HEK293 (cell line): Measurements from ENCODE around the gene TTLL11.

Source experiments
- CTCF ChIA-PET: fragments of 350-600 bp; formaldehyde crosslinking; extraction: SDS; loops from one replicate; lab custom pipeline; 2021; ENCODE audit warnings: antibody characterized with exemption; lab: Yijun Ruan, JAX
- POLR2A ChIA-PET: fragments of 300-600 bp; formaldehyde crosslinking; extraction: SDS; loops from one replicate; lab custom pipeline; 2020; ENCODE audit warnings: antibody characterized with exemption, inconsistent platforms; lab: Yijun Ruan, JAX
- H3K27ac ChIP-seq: fragments of 200-500 bp; sonication (Bioruptor generic); 2 replicates; pipeline ENCODE4 v1.5.1; 2014; ENCODE audit warnings: low read depth, low read length, control low read depth, inconsistent platforms; ENCODE audit errors: extremely low read depth
- H3K36me3 ChIP-seq, 2 experiments: fragments of 200-500 bp in 1 of 2; sonication (Bioruptor generic) in 1 of 2; 1 replicate in 1 of 2; 2 replicates in 1 of 2; pipeline ENCODE4 v1.5.1; 2014 to 2017; ENCODE audit warnings: inconsistent platforms in 2 of 2, low read length in 2 of 2; ENCODE audit not compliant: control insufficient read depth in 2 of 2, insufficient read depth in 1 of 2
- H3K4me1 ChIP-seq: fragments of 200-500 bp; sonication (Bioruptor generic); 2 replicates; pipeline ENCODE4 v1.5.1; 2014; ENCODE audit warnings: mild to moderate bottlenecking, low read length, inconsistent platforms; ENCODE audit not compliant: control insufficient read depth, insufficient read depth
- H3K4me3 ChIP-seq: 2 replicates; pipeline ENCODE4 v1.5.1; 2011; ENCODE audit warnings: low read depth, mild to moderate bottlenecking, control low read depth, low read length, moderate library complexity
- H3K9me3 ChIP-seq: fragments of 200-500 bp; sonication (Bioruptor generic); 2 replicates; pipeline ENCODE4 v1.5.1; 2014; ENCODE audit warnings: low read depth, low read length, inconsistent platforms; ENCODE audit not compliant: control insufficient read depth, insufficient read depth
- BCL11A ChIP-seq: fragments of 450-650 bp; formaldehyde crosslinking; IDR thresholded peaks from 2 replicates; pipeline ENCODE4 v1.5.1; 2016; ENCODE audit warnings: low read depth, missing biosample characterization, missing genetic modification characterization
- GFI1B ChIP-seq: fragments of 450-650 bp; formaldehyde crosslinking; IDR thresholded peaks from 2 replicates; pipeline ENCODE4 v1.5.1; 2016; ENCODE audit warnings: missing biosample characterization, missing genetic modification characterization
- GLI4 ChIP-seq: fragments of 450-650 bp; formaldehyde crosslinking; IDR thresholded peaks from 2 replicates; pipeline ENCODE4 v1.5.1; 2016; ENCODE audit warnings: missing biosample characterization, missing genetic modification characterization
- KLF1 ChIP-seq: fragments of 450-650 bp; formaldehyde crosslinking; IDR thresholded peaks from 2 replicates; pipeline ENCODE4 v1.5.1; 2016; ENCODE audit warnings: missing biosample characterization, missing genetic modification characterization
- KLF7 ChIP-seq: fragments of 450-650 bp; formaldehyde crosslinking; IDR thresholded peaks from 2 replicates; pipeline ENCODE4 v1.5.1; 2016; ENCODE audit warnings: missing biosample characterization, missing genetic modification characterization, borderline replicate concordance
- OVOL3 ChIP-seq: fragments of 450-650 bp; formaldehyde crosslinking; IDR thresholded peaks from 2 replicates; pipeline ENCODE4 v1.5.1; 2016; ENCODE audit warnings: missing biosample characterization, missing genetic modification characterization
- SETDB1 ChIP-seq: IDR thresholded peaks from one replicate; pipeline ENCODE4 v1.6.1; 2017; ENCODE audit warnings: mild to moderate bottlenecking, low read length, moderate library complexity, mixed read lengths; ENCODE audit not compliant: insufficient read length
- WT1 ChIP-seq: fragments of 450-650 bp; formaldehyde crosslinking; IDR thresholded peaks from 2 replicates; pipeline ENCODE4 v1.5.1; 2016; ENCODE audit warnings: missing biosample characterization, missing genetic modification characterization
- ZBTB7A ChIP-seq: fragments of 450-650 bp; formaldehyde crosslinking; IDR thresholded peaks from 2 replicates; pipeline ENCODE4 v1.5.1; 2016; ENCODE audit warnings: low read depth, missing biosample characterization, missing genetic modification characterization
- ZNF157 ChIP-seq: fragments of 450-650 bp; formaldehyde crosslinking; IDR thresholded peaks from 2 replicates; pipeline ENCODE4 v1.5.1; 2016; ENCODE audit warnings: missing biosample characterization, missing genetic modification characterization
- ZNF202 ChIP-seq: fragments of 450-650 bp; formaldehyde crosslinking; IDR thresholded peaks from 2 replicates; pipeline ENCODE4 v1.5.1; 2016; ENCODE audit warnings: missing biosample characterization, missing genetic modification characterization, borderline replicate concordance
- ZNF311 ChIP-seq: fragments of 450-650 bp; formaldehyde crosslinking; IDR thresholded peaks from 2 replicates; pipeline ENCODE4 v1.5.1; 2017; ENCODE audit warnings: missing biosample characterization, missing genetic modification characterization, borderline replicate concordance
- ZNF560 ChIP-seq: fragments of 450-650 bp; formaldehyde crosslinking; IDR thresholded peaks from 2 replicates; pipeline ENCODE4 v1.5.1; 2017; ENCODE audit warnings: missing biosample characterization, missing genetic modification characterization, borderline replicate concordance
- ZNF600 ChIP-seq: fragments of 450-650 bp; formaldehyde crosslinking; IDR thresholded peaks from 2 replicates; pipeline ENCODE4 v1.5.1; 2016; ENCODE audit warnings: missing biosample characterization, missing genetic modification characterization
- ZNF654 ChIP-seq: fragments of 450-650 bp; formaldehyde crosslinking; IDR thresholded peaks from 2 replicates; pipeline ENCODE4 v1.5.1; 2016; ENCODE audit warnings: low read depth, missing biosample characterization, missing genetic modification characterization
- ZNF76 ChIP-seq: fragments of 450-650 bp; formaldehyde crosslinking; IDR thresholded peaks from 2 replicates; pipeline ENCODE4; 2016; ENCODE audit warnings: low read depth, missing biosample characterization, missing genetic modification characterization, borderline replicate concordance
- ZNF792 ChIP-seq: fragments of 450-650 bp; formaldehyde crosslinking; IDR thresholded peaks from 2 replicates; pipeline ENCODE4 v1.5.1; 2016; ENCODE audit warnings: missing biosample characterization, missing genetic modification characterization
- ZSCAN30 ChIP-seq: fragments of 450-650 bp; IDR thresholded peaks from 2 replicates; pipeline ENCODE4 v1.5.1; 2018; ENCODE audit warnings: missing biosample characterization, mild to moderate bottlenecking, missing genetic modification characterization, moderate library complexity
- TF ChIP-seq, protein P1 (sequence below): fragments of 450-650 bp; formaldehyde crosslinking; IDR thresholded peaks from 2 replicates; pipeline ENCODE4 v1.5.1; 2016; ENCODE audit warnings: missing biosample characterization, missing genetic modification characterization
- TF ChIP-seq, protein P2 (sequence below): sonication (generic); formaldehyde crosslinking; IDR thresholded peaks from 2 replicates; pipeline ENCODE4 v1.8.1; 2022; ENCODE audit warnings: mild to moderate bottlenecking, moderate library complexity, missing genetic modification reagents
- TF ChIP-seq, protein P3 (sequence below): fragments of 450-650 bp; formaldehyde crosslinking; IDR thresholded peaks from 2 replicates; pipeline ENCODE4 v1.5.1; 2016; ENCODE audit warnings: missing biosample characterization, missing genetic modification characterization
- TF ChIP-seq, protein P4 (sequence below): fragments of 450-650 bp; formaldehyde crosslinking; IDR thresholded peaks from 2 replicates; pipeline ENCODE4 v1.5.1; 2016; ENCODE audit warnings: missing biosample characterization, missing genetic modification characterization
- TF ChIP-seq, protein P5 (sequence below): fragments of 450-650 bp; formaldehyde crosslinking; IDR thresholded peaks from 2 replicates; pipeline ENCODE4 v1.5.1; 2017; ENCODE audit warnings: missing biosample characterization, missing genetic modification characterization
- TF ChIP-seq, protein P6 (sequence below): fragments of 450-650 bp; formaldehyde crosslinking; IDR thresholded peaks from 2 replicates; pipeline ENCODE4 v1.5.1; 2016; ENCODE audit warnings: missing biosample characterization, missing genetic modification characterization

The TTLL11 gene

DNA sequence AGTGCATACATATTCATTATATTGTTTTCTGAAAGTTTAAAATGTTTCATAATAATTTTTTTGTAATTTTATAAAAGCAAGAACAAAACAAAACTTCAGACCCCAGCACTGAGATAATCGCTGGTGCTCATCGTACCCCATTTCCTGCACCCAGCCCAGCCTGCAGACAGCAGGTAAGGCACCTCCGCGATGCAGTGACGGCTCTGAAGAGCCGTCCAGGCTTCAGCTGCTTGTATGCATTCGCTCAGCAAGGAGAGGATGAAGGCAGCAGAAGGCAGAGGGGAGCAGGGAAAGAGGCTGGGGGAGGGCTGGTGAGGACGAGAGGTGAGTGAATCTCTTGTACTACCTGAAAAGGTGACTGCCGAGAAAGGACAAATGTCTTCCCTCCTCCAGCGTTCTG, 153.5 kb downstream of the TTLL11 start:
- H3K4me1 ChIP-seq = no peaks in the 10 kb centered on the region
- ChIA-PET CTCF (interaction anchor here (1.1 kb wide), 1 partner anchor 9 kb away, joined by 3 read pairs; no protein-coding TSS in a partner anchor), POLR2A (no interaction called here)
- no peak overlapping the region for H3K4me3 ChIP-seq
- no peaks in the 10 kb centered on the region for H3K9me3 ChIP-seq
- TF ChIP-seq ZNF157 (no peak), KLF7 (no peak), GFI1B (tag by site-specific recombination) (no peak), BCL11A (tag by site-specific recombination) (no peak), ZNF202 (no peak), OVOL3 (no peak)
- TF ChIP-seq, protein P1, sequence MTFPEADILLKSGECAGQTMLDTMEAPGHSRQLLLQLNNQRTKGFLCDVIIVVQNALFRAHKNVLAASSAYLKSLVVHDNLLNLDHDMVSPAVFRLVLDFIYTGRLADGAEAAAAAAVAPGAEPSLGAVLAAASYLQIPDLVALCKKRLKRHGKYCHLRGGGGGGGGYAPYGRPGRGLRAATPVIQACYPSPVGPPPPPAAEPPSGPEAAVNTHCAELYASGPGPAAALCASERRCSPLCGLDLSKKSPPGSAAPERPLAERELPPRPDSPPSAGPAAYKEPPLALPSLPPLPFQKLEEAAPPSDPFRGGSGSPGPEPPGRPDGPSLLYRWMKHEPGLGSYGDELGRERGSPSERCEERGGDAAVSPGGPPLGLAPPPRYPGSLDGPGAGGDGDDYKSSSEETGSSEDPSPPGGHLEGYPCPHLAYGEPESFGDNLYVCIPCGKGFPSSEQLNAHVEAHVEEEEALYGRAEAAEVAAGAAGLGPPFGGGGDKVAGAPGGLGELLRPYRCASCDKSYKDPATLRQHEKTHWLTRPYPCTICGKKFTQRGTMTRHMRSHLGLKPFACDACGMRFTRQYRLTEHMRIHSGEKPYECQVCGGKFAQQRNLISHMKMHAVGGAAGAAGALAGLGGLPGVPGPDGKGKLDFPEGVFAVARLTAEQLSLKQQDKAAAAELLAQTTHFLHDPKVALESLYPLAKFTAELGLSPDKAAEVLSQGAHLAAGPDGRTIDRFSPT (tag by site-specific recombination) = no peak
- TF ChIP-seq, protein P2, sequence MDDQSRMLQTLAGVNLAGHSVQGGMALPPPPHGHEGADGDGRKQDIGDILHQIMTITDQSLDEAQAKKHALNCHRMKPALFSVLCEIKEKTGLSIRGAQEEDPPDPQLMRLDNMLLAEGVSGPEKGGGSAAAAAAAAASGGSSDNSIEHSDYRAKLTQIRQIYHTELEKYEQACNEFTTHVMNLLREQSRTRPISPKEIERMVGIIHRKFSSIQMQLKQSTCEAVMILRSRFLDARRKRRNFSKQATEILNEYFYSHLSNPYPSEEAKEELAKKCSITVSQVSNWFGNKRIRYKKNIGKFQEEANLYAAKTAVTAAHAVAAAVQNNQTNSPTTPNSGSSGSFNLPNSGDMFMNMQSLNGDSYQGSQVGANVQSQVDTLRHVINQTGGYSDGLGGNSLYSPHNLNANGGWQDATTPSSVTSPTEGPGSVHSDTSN = no peak
- no peak overlapping the region for H3K27ac ChIP-seq
- H3K36me3 ChIP-seq = no peaks in the 10 kb centered on the region

DNA sequence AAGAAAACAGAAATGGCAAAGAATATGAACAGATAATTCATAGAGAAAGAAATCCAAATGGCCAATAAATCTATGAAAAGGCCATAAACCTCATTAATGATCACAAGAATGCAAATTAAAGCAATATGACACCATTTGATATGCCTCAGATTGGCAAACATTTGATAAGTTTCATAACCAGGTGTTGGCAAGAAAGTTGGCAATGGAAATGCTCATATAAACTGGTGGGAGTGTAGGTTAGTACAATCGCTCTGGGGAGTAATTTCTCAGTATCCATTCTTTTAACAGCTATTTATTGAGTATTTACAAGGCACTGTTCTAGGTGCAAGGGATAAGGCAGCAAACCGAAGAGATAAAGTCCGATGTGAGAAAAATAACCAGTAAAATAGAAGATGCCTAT, 154.5 kb downstream of the TTLL11 start:
- Histone ChIP-seq H3K27ac (no peak overlapping the region), H3K9me3 (no peaks in the 10 kb centered on the region), H3K36me3 (no peaks in the 10 kb centered on the region), H3K4me1 (no peaks in the 10 kb centered on the region)
- POLR2A ChIA-PET = no interaction called here
- TF ChIP-seq ZSCAN30 (tag by site-specific recombination) (no peak), ZNF76 (tag by site-specific recombination) (no peak), GLI4 (tag by site-specific recombination) (no peak), WT1 (tag by site-specific recombination) (no peak), ZNF654 (tag by site-specific recombination) (no peak), ZBTB7A (tag by site-specific recombination) (no peak), ZNF792 (no peak), ZNF600 (no peak), ZNF560 (no peak), KLF1 (tag by site-specific recombination) (no peak), SETDB1 (no peak), ZNF311 (tag by site-specific recombination) (no peak)
- TF ChIP-seq, protein P3, sequence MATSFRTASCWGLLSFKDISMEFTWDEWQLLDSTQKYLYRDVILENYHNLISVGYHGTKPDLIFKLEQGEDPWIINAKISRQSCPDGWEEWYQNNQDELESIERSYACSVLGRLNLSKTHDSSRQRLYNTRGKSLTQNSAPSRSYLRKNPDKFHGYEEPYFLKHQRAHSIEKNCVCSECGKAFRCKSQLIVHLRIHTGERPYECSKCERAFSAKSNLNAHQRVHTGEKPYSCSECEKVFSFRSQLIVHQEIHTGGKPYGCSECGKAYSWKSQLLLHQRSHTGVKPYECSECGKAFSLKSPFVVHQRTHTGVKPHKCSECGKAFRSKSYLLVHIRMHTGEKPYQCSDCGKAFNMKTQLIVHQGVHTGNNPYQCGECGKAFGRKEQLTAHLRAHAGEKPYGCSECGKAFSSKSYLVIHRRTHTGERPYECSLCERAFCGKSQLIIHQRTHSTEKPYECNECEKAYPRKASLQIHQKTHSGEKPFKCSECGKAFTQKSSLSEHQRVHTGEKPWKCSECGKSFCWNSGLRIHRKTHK (tag by site-specific recombination) = no peak
- TF ChIP-seq, protein P4, sequence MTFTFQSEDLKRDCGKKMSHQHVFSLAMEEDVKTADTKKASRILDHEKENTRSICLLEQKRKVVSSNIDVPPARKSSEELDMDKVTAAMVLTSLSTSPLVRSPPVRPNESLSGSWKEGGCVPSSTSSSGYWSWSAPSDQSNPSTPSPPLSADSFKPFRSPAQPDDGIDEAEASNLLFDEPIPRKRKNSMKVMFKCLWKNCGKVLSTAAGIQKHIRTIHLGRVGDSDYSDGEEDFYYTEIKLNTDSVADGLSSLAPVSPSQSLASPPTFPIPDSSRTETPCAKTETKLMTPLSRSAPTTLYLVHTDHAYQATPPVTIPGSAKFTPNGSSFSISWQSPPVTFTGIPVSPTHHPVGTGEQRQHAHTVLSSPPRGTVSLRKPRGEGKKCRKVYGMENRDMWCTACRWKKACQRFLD (tag by site-specific recombination) = no peak
- TF ChIP-seq, protein P5, sequence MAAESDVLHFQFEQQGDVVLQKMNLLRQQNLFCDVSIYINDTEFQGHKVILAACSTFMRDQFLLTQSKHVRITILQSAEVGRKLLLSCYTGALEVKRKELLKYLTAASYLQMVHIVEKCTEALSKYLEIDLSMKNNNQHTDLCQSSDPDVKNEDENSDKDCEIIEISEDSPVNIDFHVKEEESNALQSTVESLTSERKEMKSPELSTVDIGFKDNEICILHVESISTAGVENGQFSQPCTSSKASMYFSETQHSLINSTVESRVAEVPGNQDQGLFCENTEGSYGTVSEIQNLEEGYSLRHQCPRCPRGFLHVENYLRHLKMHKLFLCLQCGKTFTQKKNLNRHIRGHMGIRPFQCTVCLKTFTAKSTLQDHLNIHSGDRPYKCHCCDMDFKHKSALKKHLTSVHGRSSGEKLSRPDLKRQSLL (tag by site-specific recombination) = no peak
- TF ChIP-seq, protein P6, sequence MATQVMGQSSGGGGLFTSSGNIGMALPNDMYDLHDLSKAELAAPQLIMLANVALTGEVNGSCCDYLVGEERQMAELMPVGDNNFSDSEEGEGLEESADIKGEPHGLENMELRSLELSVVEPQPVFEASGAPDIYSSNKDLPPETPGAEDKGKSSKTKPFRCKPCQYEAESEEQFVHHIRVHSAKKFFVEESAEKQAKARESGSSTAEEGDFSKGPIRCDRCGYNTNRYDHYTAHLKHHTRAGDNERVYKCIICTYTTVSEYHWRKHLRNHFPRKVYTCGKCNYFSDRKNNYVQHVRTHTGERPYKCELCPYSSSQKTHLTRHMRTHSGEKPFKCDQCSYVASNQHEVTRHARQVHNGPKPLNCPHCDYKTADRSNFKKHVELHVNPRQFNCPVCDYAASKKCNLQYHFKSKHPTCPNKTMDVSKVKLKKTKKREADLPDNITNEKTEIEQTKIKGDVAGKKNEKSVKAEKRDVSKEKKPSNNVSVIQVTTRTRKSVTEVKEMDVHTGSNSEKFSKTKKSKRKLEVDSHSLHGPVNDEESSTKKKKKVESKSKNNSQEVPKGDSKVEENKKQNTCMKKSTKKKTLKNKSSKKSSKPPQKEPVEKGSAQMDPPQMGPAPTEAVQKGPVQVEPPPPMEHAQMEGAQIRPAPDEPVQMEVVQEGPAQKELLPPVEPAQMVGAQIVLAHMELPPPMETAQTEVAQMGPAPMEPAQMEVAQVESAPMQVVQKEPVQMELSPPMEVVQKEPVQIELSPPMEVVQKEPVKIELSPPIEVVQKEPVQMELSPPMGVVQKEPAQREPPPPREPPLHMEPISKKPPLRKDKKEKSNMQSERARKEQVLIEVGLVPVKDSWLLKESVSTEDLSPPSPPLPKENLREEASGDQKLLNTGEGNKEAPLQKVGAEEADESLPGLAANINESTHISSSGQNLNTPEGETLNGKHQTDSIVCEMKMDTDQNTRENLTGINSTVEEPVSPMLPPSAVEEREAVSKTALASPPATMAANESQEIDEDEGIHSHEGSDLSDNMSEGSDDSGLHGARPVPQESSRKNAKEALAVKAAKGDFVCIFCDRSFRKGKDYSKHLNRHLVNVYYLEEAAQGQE (tag by site-specific recombination) = no peak
- TF ChIP-seq, all 188 proteins: peak for 0
- H3K4me3 ChIP-seq = no peak overlapping the region
- CTCF ChIA-PET = no interaction called here
